ENCODE measurements around the gene PLTP.
A peak's percentile ranks its signal among the peaks of the same experiment; 100 is the strongest.
"Not testable (repeated sequence)": the region's sequence is repeated elsewhere in the genome, so short reads cannot be mapped to it uniquely, and the experiment has no call there.

PLTP gene

GRCh38 chr20:45944151-45944964 lies 32.4 kb upstream of the PLTP start:
- peak in 1 of 5 donors; percentile 44 for DNase-seq

- no peak for DNase-seq
Observed at GRCh38 chr20:45943613-45944012, 31.7 kb upstream of the PLTP start.

GRCh38 chr20:45940469-45940868 lies 28.5 kb upstream of the PLTP start:
- DNase-seq, result no peak

- no peak for DNase-seq
Observed at GRCh38 chr20:45940053-45940452, 28.1 kb upstream of the PLTP start.

GRCh38 chr20:45938727-45939438 lies 26.9 kb upstream of the PLTP start:
- no peak for DNase-seq

GRCh38 chr20:45937765-45938164 lies 25.8 kb upstream of the PLTP start:
- DNase-seq, result no peak

GRCh38 chr20:45935416-45936046 lies 23.6 kb upstream of the PLTP start:
- DNase-seq, result no peak

DNA sequence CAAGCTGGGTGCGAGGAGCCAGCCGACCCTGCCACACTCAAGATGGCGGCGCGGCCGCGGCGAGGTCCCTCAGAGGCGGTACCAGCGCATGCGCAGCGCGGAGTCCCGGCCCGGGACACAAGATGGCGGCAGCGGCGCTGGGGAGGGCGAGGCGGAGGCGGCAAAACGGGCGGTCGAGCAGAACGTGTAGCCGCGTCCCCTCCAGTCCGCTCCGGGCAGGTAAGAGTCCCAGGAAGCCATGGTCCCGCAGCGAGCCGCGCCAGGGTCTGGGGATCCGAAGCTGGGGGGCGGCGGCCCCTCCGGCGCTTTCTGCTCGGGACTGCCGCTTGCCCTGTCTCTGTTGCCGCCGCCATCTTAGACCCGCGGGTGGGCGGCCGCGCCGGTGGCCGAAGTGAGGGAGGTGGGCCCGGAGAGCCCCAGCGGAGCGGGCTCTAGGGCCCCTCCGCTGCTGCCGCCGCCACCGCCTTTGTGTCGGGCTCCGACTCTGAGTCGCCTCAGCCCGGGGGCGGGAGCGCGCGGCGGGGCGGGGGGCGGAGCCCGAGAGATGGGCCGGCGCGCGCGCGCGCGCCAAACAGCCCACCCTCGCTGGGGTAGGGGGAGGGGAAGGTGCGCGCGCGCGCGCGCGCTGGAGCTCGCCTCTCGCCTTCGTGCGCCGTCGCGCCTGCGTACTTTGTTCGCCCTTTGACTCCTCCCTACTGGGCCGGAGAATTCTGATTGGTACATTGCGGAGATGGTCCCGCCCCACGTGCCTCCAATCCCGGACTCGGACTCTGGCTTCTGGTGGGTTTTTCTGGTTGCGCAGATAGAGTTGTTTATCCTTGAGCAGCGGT lies 22.8 kb upstream of the PLTP start, which contains the start of gene PCIF1:
Gene PCIF1 (plus strand): TSS at position 98 of the 830 bp plus-strand sequence. CDS start 4,317 bp downstream, outside the sequence.
- DNase-seq, result peak; percentile 94 to 98 (median 97)

GRCh38 chr20:45934046-45934585 lies 22.2 kb upstream of the PLTP start:
- DNase-seq, result peak; percentile 29 to 62 (median 40)

DNA sequence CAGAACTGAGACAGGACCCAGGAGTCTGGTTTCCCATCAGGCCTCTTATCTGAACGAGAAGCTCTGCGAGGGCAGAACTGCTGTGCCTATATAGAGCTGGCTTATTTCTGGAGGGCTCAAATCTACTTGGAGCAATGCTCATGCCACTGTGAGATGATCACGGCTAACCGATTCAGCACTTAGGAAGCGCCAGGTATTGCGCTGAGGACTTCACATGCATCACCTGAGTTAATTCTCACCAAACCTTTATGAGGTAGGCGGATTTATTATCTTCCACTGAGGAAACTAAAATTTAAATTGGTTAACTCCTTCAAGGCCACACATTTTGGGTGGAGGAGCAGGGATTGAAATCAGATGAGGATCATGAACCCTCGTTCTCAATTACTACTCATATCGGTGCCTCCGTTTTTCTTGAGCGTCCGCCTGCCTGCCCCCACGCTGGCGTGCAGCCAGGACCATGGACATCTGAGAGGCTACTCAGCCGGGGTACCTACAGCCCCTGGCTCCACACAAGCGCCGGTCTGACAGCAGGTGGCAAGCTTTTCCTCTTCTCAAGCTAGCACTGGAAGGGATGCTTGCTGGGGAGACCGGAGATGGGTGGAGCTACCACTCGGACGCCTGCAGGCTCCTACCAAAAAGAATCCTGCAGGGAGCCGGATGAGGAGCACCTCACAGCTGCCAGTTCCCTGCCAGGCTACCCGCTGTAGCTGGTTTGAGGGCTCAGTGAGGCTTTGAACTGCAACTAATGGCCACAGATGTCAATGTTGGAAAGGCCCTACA lies 21.5 kb upstream of the PLTP start:
- peak; percentile 23 to 78 (median 44) for DNase-seq

DNA sequence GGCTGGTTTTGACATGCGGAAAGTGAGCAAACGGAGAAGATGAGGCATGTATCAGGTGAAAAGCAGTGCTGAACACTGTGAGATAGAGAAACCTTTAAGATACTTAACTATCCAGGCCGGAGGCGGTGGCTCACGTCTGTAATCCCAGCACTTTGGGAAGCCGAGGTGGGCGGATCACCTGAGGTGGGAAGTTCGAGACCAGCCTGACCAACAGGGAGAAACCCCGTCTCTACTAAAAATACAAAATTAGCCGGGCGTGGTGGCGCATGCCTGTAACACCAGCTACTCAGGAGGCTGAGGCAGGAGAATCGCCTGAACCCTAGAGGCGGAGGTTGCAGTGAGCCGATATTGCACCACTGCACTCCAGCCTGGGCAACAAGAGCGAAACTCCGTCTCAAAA lies 19.7 kb upstream of the PLTP start:
- DNase-seq, result not testable (repeated sequence)

DNA sequence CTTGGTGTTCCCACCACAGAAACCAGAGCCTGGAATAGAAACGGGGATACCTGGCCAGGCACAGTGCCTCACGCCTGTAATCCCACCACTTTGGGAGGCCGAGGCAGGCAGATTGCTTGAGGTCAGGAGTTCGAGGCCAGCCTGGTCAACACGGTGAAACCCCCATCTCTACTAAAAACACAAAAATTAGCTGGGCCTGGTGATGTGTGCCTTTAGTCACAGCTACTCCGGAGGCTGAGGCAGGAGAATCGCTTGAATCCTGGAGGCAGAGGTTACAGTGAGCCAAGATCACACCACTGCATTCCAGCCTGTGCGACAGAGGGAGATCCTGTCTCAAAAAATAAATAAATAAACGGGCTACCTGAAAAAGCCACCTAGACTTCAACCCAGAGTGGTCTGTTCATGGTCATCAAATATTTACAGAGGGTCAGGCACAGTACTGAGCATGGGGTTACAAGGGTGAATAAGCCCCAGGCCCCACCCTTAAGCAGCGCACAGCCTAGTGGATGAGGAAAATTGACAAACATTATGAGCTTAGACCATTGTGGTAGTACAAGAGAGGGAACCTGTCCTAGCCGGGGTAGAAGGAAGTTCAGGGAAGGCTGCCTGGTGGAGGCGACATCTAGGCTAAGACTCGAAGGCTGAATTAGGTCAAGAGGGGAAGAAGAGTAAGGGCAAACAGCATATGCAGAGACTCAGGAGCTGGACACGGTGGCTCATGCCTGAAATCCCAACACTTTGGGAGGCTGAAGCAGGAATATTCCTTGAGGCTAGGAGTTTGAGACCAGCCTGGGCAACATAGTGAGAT lies 15.3 kb upstream of the PLTP start:
- no peak for DNase-seq

DNA sequence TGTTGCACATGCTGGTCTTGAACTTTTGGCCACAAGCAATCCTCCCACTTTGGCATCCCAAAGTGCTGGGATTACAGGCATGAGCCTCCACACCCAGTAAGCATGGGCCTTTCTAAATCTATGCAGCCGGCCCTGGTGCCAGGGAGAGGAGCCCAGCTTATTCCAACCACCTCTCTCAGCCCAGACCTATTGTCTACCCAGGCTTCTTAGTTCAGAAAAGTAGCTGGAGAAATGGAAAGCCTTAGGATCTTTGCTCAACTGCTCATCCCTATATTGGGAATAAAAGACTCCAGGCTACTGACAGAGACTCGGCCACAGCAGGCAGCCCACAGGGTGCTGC lies 14.7 kb upstream of the PLTP start:
- DNase-seq, result no peak

GRCh38 chr20:45925821-45926506 lies 14.0 kb upstream of the PLTP start:
- no peak for DNase-seq

GRCh38 chr20:45924391-45925261 lies 12.7 kb upstream of the PLTP start:
- DNase-seq, result no peak

GRCh38 chr20:45921337-45922189 lies 9.6 kb upstream of the PLTP start:
- no peak for DNase-seq

- DNase-seq, result no peak
Observed at GRCh38 chr20:45920462-45921336, 8.7 kb upstream of the PLTP start.
